Stimulated activated CD8-positive, alpha-beta memory T cell treated with anti-CD3 and anti-CD28 coated beads, Interleukin-15, amount 100 ng/mL, for 48 hours (primary cell): ENCODE measurements around the gene FAM228B.
"Not testable (repeated sequence)": the region's sequence is repeated elsewhere in the genome, so short reads cannot be mapped to it uniquely, and the experiment has no call there.

Experiments
- DNase-seq, 2 donors: peaks; one replicate each; pipeline ENCODE4 v3.0.0-alpha.2; 2020; ENCODE audit warnings: low read depth in 2 of 2

FAM228B gene

DNA sequence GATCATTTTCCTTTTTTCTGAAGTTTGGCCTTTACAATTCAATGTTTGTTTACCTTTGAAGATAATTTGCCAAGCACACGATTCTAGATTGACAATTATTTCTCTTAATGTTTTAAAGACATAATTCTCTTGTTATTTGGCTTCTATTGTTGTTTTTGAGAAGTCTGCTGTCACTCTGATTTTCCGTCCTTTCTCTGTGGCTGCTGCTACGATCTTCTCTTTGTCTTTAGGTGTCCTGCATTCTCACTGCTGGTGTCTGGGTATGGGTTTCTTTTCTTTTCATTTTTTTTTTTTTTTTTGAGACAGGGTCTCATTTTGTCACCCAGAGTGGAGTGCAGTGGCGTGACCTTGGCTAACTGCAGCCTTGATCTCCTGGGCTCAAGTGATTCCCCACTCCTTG is 36.4 kb downstream of the FAM228B start:
- no peak for DNase-seq

DNA sequence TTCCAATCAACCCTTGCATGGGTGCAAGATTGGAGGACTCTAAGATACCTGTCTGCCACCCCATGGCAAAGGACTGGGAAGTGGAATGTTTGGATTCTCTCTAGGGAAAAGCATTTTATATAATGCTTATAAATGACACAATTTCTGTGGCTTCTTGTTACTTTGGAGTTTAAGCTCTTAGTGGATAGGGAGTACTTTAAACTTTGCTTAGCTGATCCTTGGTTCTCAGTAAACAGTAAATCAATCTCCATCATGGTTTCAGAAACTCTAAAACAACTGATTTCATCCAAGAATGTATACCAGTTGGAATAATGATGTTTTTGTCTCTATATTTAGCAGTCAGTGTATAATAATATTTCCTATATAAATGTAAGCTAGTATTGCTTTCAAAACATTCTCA is 37.5 kb downstream of the FAM228B start:
- no peak for DNase-seq

GRCh38 chr2:24162494-24162893 is 39.2 kb downstream of the FAM228B start:
- DNase-seq: no peak

DNA sequence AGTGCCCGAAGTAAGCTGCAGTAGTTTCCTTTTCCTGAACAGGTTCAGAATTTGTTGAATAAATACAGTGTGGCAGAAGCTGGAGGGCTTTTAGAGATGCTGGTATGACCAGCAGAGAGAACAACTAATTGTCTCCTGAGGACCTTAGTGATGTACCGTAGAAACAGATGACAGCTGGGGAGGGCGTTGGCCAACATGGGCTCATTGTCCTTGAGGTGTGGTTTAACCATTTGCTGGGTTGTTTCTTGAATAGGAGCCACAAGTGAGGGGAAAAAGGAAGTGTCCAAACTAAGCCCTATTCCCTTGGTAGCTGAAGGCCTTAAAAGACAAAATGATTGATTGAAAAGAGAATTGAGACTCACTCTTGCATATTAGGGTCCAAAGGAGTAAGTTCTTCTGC is 39.9 kb downstream of the FAM228B start:
- no peak for DNase-seq

DNA sequence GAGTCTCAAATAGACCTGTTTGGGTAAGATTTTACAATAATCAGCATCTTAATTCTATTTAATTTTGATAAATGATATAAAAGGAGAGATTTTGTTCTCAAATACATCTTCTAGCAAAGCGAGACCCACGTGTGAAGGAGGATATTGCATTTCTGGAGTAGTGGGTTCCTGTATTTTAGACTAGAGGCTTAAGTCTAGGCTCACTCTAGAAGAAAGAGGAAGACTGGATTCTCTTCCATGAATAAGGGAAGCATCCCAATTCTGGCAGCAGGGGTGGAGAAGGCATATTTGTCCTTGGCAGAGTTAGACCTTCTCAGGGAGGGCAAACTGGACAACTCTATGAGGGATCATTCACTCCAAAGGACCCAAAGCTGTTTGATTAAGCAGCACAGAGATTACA is 40.3 kb downstream of the FAM228B start:
- DNase-seq: no peak

- DNase-seq: peak; percentile 23 to 24
These were observed 41.2 kb downstream of the FAM228B start for GRCh38 chr2:24164416-24164973.

DNA sequence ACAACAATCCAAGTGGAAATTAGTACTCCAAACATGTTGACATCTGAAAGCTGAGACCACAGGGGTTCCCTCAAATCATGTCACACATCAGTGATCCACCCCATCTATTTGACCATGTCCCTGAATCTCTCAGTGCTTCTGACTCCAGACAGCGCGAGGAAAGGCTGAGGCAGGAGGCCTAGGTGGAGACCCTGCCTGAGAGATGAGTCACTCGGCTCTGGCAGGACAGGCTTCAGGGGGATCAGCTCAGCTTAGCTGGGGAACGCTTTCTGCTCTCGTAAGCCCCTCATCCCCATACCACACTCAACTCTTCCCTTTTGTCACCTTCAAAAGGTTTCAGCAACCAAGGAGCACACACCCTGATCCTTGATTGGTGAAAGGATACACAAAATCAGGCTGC is 45.8 kb downstream of the FAM228B start:
- DNase-seq: no peak

DNA sequence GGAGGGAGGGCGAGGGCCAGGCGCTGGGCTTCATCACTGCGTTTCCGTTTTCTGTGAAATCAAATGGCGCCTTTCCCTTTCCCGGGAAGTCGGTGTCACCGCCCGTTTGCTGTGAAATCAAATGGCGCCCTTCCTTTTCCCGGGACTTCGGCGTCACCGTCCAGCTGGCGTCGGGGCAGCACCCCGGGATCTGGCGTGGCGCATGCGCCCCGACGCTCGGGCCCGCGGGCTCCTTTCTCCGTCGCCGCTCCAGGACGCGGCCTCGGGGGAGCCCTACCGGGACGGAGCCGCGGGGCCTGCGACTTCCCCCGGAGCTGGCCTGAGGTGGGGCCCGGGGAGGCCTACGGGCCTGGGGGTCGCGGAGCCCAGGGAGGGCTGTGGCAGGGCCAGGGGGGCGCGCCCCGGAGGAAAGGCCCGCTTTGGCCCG is 51.6 kb downstream of the FAM228B start, which contains the start of gene FAM228A:
Gene FAM228A, plus strand, starts transcription at position 203 of the 427 bp plus-strand sequence. CDS start 428 bp downstream, outside the sequence.
- no peak for DNase-seq

DNA sequence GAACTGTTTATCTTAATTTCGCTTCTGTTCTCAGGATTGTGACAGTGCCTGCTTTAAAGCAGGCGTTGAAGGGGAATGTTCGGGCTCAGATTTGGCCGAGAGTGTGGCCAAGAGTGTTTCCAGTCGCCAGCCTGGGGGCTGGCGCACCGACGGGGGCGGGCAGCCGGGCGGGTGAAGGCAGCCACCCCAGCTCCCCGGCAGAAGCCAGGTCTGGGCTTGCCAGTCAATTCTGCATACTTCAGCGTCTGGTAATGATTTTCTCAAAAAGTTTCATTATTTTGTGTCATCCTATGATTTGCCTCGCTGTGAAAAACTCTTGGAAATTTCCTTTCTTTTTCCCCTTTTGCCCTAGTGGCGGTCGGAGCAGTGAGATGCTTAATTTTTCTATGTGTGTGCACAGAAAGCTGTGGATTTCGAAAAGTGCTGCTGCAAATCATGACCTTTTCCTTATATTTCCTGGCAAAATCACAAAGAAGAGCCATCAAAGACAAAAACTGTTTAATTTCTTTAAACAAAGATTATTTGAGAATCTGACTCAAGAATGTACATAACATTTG is 52.4 kb downstream of the FAM228B start:
- no peak for DNase-seq

DNA sequence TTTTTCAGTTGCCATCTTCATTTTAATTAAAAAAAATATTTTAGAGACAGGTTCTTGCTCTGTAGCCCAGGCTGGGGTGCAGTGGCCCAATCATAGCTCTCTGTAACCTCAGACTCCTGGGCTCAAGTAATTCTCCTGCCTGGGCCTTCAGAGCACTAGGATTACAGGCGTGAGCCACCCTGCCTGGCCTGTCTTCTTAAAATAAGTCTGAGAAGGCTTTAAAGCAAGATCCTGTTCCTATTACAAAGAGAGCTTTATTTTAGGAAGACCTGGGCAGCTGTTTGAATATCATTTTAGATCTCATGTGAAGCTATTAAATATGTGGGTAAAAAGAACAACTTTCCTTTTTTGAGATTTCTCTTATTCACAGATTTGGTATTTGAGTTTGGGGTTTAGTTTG is 53.1 kb downstream of the FAM228B start:
- no peak for DNase-seq

- DNase-seq: no peak
These were observed 56.4 kb downstream of the FAM228B start for GRCh38 chr2:24179683-24180082.

GRCh38 chr2:24181849-24182248 is 58.6 kb downstream of the FAM228B start:
- no peak for DNase-seq

- no peak for DNase-seq
These were observed 59.2 kb downstream of the FAM228B start for GRCh38 chr2:24182507-24182906.

GRCh38 chr2:24183366-24184069 is 60.2 kb downstream of the FAM228B start:
- no peak for DNase-seq

DNA sequence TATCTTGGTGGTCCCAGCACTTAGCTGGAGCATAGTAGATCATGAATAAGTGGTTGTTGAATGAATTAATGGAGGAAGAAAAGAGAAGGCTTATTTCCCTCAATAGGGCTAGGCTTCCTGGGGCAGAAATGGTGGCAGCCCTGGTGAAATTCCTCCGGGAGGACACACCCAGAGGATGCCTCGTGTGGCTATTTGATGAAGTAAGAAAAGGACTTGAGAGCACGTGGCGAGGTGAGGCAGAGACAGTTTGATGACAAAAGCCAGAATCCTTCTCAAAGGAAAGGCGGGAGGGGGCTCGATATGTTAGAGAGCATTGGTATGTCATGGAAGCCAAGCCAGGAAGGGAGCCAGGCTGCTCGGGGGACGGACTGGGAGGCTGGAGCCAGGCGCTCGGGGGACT is 66.3 kb downstream of the FAM228B start:
- DNase-seq: no peak

GRCh38 chr2:24190503-24190902 is 67.2 kb downstream of the FAM228B start:
- DNase-seq: no peak

- no peak for DNase-seq
These were observed 67.9 kb downstream of the FAM228B start for GRCh38 chr2:24191156-24191555.

DNA sequence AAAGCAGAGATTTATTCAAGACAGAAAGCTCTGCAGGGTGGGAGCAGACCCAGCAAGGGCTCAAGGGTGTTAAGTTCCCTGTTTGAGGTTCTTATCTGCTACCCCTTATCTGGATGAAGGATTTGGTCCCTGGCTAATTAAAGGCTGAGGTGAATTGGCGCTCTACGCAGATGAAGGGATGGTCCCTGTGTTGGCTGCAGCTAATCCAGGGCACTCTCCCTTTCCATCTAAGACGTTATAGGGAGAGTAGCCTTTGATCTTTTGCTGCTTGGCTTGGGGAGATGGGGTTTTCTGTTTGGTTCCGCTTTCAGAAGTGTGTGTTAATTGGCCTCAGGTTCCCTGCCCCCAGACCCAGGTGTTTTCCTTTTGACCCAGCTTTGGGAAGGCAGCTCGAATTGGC is 68.6 kb downstream of the FAM228B start:
- no peak for DNase-seq

GRCh38 chr2:24197213-24197612 is 73.9 kb downstream of the FAM228B start:
- DNase-seq: not testable (repeated sequence)

- no peak for DNase-seq
These were observed 76.8 kb downstream of the FAM228B start for GRCh38 chr2:24199968-24200590.

DNA sequence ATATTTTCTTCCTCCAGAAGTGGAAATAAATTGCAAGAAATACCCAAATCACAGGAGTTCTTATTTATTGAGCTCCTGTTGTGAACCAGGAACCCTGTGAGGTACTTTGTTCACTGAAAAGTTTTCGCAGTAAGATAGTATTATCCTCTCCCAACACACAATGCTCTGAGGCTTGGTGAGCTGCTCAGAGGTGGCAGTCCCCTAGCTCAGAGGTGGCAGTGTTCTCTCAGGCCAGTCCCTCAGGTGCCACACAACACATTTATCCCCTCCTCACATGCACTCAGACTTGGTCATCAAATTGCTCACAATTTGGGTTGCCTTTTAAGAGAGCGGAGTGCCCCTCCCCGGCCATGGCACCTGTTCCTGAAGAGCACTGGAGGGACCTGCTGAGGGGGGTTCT is 77.5 kb downstream of the FAM228B start:
- no peak for DNase-seq

DNA sequence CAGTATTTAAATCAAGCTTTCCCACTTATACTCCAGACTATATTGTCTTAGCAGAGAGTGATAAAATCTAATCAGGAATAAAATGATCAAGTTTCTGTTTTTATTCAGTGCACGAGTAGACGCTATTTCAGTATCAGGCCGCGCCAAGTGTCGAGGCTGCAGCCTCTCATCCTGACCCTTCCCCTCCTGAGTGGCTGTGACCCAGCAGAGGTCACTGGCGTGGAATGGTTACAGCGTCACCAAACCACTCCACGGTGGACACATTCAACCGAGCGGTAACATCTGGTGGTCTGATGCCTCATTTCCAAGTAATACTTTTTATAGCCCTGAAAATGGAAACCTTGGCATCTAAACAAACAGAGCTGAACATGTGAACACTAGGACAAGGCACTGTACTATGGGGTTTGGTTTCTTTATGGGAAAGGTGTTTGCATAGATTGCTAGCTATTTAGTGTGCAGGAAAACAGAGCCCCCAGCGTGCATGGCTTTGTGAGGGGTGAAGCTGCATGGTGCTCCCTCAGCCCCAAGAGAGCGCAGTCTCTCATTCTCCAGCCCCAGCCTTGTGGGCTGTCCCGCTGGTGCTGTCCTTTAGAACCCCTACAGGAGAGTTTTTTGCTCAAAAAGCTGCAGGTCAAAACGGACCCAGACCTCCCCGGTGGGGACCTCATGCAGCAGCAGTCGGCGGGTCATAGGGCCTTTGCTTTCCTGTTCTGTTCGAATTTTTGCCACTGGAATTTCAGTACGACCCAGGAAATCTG is 79.9 kb downstream of the FAM228B start:
- DNase-seq: no peak
